ENCODE measurements around the gene PDGFC. TPM values are rescaled to one million over a fixed set of nuclear protein-coding genes. Genes with fewer than 3 reads are reported as not detected.

The PDGFC gene
- total RNA-seq, 1 experiment from 2014 or later: 14.5 TPM

- CTCF ChIA-PET: no interaction called here
These were observed 28.6 kb downstream of the PDGFC start for GRCh38 chr4:156942991-156943390.

GRCh38 chr4:156941940-156942548, 29.6 kb downstream of the PDGFC start:
- Histone ChIP-seq H3K4me3 (ENCODE audit: low read depth in 2 of 2, low read length in 2 of 2) (0 out of 4 replicates have a peak overlapping the region, but pooled peaks of 1 of the 2 experiments have one; percentile 15), H3K27me3 (ENCODE audit: control insufficient read depth, insufficient read depth, low read length) (no peaks in the 10 kb centered on the region), H3K36me3 (ENCODE audit: control insufficient read depth, insufficient read depth, low read length) (no peaks in the 10 kb centered on the region), H3K27ac (ENCODE audit: low read length) (peak overlapping the region; percentile 55), H3K9me3 (ENCODE audit: control insufficient read depth, insufficient read depth, low read depth, low read length) (no peaks in the 10 kb centered on the region), H3K4me1 (ENCODE audit: control insufficient read depth, insufficient read depth, low read length) (peaks cover 40% of the 10 kb centered on the region)
- TF ChIP-seq TCF7L2 (IDR thresholded peaks at IDR 0.05; ENCODE audit: low read depth, low read length): peak; percentile 99
- no peak for TF ChIP-seq REST (IDR thresholded peaks at IDR 0.05; ENCODE audit: insufficient read depth in 1 of 2, low read depth in 2 of 2, low read length in 1 of 2)
- no peak for TF ChIP-seq CTCF (IDR thresholded peaks at IDR 0.05)
- 0 out of 2 replicates have a peak, but pooled peaks have one; percentile 29 for TF ChIP-seq POLR2AphosphoS5 (IDR thresholded peaks at IDR 0.05; ENCODE audit: low read depth, low read length)
- TF ChIP-seq SIN3A (IDR thresholded peaks at IDR 0.05; ENCODE audit: borderline replicate concordance, insufficient read depth, low read depth, low read length): no peak
- no TSS peak for BruUV-seq (replicated peaks)
- in situ Hi-C loops (cut with HindIII; ENCODE audit: low pct_unique_long_range_greater_than_20kb, low sequenced_read_pairs): no loop called here
- peak; percentile 87 for ATAC-seq
- DNase-seq (ENCODE audit: low read depth, low spot score): no peak
- intact Hi-C loops (cut with micrococcal nuclease; ENCODE audit: unreplicated experiment): no loop called here
- ChIA-PET POLR2A (no interaction called here), CTCF (no interaction called here)

More at GRCh38 chr4:156942991-156943390, 28.6 kb downstream of the PDGFC start:
- Histone ChIP-seq H3K9me3 (ENCODE audit: control insufficient read depth, insufficient read depth, low read depth, low read length) (no peaks in the 10 kb centered on the region), H3K27me3 (ENCODE audit: control insufficient read depth, insufficient read depth, low read length) (no peaks in the 10 kb centered on the region), H3K27ac (ENCODE audit: low read length) (peak overlapping the region; percentile 66), H3K36me3 (ENCODE audit: control insufficient read depth, insufficient read depth, low read length) (no peaks in the 10 kb centered on the region), H3K4me1 (ENCODE audit: control insufficient read depth, insufficient read depth, low read length) (peaks cover 44% of the 10 kb centered on the region), H3K4me3 (ENCODE audit: low read depth in 2 of 2, low read length in 2 of 2) (peak overlapping the region in 1 of 2 experiments; percentile 18; a peak in 2 of 4 replicates)
- no peak for DNase-seq (ENCODE audit: low read depth, low spot score)
- TF ChIP-seq POLR2AphosphoS5 (IDR thresholded peaks at IDR 0.05; ENCODE audit: low read depth, low read length) (no peak), TCF7L2 (IDR thresholded peaks at IDR 0.05; ENCODE audit: low read depth, low read length) (no peak), REST (IDR thresholded peaks at IDR 0.05; ENCODE audit: insufficient read depth in 1 of 2, low read depth in 2 of 2, low read length in 1 of 2) (no peak)
- POLR2A ChIA-PET: no interaction called here
- BruUV-seq (replicated peaks): no TSS peak
- intact Hi-C loops (cut with micrococcal nuclease; ENCODE audit: unreplicated experiment) (no loop called here), in situ Hi-C loops (cut with HindIII; ENCODE audit: low pct_unique_long_range_greater_than_20kb, low sequenced_read_pairs) (no loop called here)
- ATAC-seq: no peak

All from Panc1 (cell line).